Measurements from ENCODE around the gene KLHDC4. TPM values are rescaled to one million over a fixed set of nuclear protein-coding genes. Genes with fewer than 3 reads are reported as not detected.

The KLHDC4 gene
- total and polyA plus RNA-seq, 8 donors: 25.5 to 119 (median 43.5) TPM

- Histone ChIP-seq H3K4me3 (no peak overlapping the region), H3K9me3 (no peaks in the 10 kb centered on the region), H3K27ac (no peak overlapping the region), H3K4me1 (peaks cover 0 to 14% (median 6%) of the 10 kb centered on the region in 4 donors), H3K27me3 (no peaks in the 10 kb centered on the region), H3K36me3 (peaks cover 0 to 78% (median 56%) of the 10 kb centered on the region in 4 donors)
- TF ChIP-seq POLR2A (IDR thresholded peaks at IDR 0.05) (no peak), EP300 (IDR thresholded peaks at IDR 0.05) (no peak), POLR2AphosphoS5 (IDR thresholded peaks at IDR 0.05) (no peak), CTCF (IDR thresholded peaks at IDR 0.05) (no peak)
- no peak for DNase-seq
- intact Hi-C loops (cut with DNase I; ENCODE audit: low total_unique reads): no loop called here
- WGBS, 5 donors: 80 to 96% (median 92%) methylated on average over 8 to 11 of the region's 11 CpGs
Measured at GRCh38 chr16:87701078-87701460, 64.7 kb downstream of the KLHDC4 start.

- WGBS, 5 donors: 83 to 87% (median 86%) methylated on average over 17 to 19 of the region's 19 CpGs
- peaks cover 0 to 9% (median 1%) of the 10 kb centered on the region in 4 donors for H3K4me1 ChIP-seq
- H3K27ac ChIP-seq: no peak overlapping the region
- H3K27me3 ChIP-seq: no peaks in the 10 kb centered on the region
- TF ChIP-seq EP300 (IDR thresholded peaks at IDR 0.05) (no peak), POLR2AphosphoS5 (IDR thresholded peaks at IDR 0.05) (no peak), CTCF (IDR thresholded peaks at IDR 0.05) (no peak), POLR2A (IDR thresholded peaks at IDR 0.05) (no peak)
- H3K9me3 ChIP-seq: no peaks in the 10 kb centered on the region
- intact Hi-C loops (cut with DNase I; ENCODE audit: low total_unique reads): no loop called here
- DNase-seq: peak in 1 of 2 donors; percentile 44
- peaks cover 0 to 83% (median 62%) of the 10 kb centered on the region in 4 donors for H3K36me3 ChIP-seq
- H3K4me3 ChIP-seq: no peak overlapping the region
Measured at GRCh38 chr16:87700406-87701077, 65.2 kb downstream of the KLHDC4 start.

GRCh38 chr16:87698676-87699199 lies 67.0 kb downstream of the KLHDC4 start:
- no peak overlapping the region for H3K27ac ChIP-seq
- H3K27me3 ChIP-seq: no peaks in the 10 kb centered on the region
- TF ChIP-seq CTCF (IDR thresholded peaks at IDR 0.05): no peak
- TF ChIP-seq POLR2AphosphoS5 (IDR thresholded peaks at IDR 0.05): no peak
- no peak for TF ChIP-seq EP300 (IDR thresholded peaks at IDR 0.05)
- TF ChIP-seq POLR2A (IDR thresholded peaks at IDR 0.05): no peak
- DNase-seq: no peak
- H3K9me3 ChIP-seq: no peaks in the 10 kb centered on the region
- H3K4me3 ChIP-seq: no peak overlapping the region
- WGBS, 5 donors: 86 to 89% (median 87%) methylated on average over 8 to 20 of the region's 20 CpGs
- intact Hi-C loops (cut with DNase I; ENCODE audit: low total_unique reads): no loop called here
- H3K36me3 ChIP-seq: peaks cover 0 to 82% (median 71%) of the 10 kb centered on the region in 4 donors
- H3K4me1 ChIP-seq: no peaks in the 10 kb centered on the region

- Histone ChIP-seq H3K4me1 (no peaks in the 10 kb centered on the region), H3K36me3 (peaks cover 0 to 77% (median 66%) of the 10 kb centered on the region in 4 donors), H3K27me3 (no peaks in the 10 kb centered on the region), H3K4me3 (no peak overlapping the region), H3K9me3 (no peaks in the 10 kb centered on the region), H3K27ac (no peak overlapping the region)
- intact Hi-C loops (cut with DNase I; ENCODE audit: low total_unique reads): no loop called here
- no peak for DNase-seq
- WGBS, 5 donors: 84 to 91% (median 90%) methylated on average over 7 of the region's 7 CpGs
- no peak for TF ChIP-seq EP300 (IDR thresholded peaks at IDR 0.05)
- TF ChIP-seq POLR2AphosphoS5 (IDR thresholded peaks at IDR 0.05): no peak
- no peak for TF ChIP-seq CTCF (IDR thresholded peaks at IDR 0.05)
- TF ChIP-seq POLR2A (IDR thresholded peaks at IDR 0.05): no peak
Measured at GRCh38 chr16:87698241-87698640, 67.5 kb downstream of the KLHDC4 start.
